Measurements from ENCODE around the gene PLXNB2. TPM values are rescaled to one million over a fixed set of nuclear protein-coding genes. Genes with fewer than 3 reads are reported as not detected.
A peak's percentile ranks its signal among the peaks of the same experiment; 100 is the strongest.

Gene PLXNB2
- polyA plus RNA-seq, 3 donors from 2014 or later = 1.1 to 1.6 TPM; not detected in 1

DNA sequence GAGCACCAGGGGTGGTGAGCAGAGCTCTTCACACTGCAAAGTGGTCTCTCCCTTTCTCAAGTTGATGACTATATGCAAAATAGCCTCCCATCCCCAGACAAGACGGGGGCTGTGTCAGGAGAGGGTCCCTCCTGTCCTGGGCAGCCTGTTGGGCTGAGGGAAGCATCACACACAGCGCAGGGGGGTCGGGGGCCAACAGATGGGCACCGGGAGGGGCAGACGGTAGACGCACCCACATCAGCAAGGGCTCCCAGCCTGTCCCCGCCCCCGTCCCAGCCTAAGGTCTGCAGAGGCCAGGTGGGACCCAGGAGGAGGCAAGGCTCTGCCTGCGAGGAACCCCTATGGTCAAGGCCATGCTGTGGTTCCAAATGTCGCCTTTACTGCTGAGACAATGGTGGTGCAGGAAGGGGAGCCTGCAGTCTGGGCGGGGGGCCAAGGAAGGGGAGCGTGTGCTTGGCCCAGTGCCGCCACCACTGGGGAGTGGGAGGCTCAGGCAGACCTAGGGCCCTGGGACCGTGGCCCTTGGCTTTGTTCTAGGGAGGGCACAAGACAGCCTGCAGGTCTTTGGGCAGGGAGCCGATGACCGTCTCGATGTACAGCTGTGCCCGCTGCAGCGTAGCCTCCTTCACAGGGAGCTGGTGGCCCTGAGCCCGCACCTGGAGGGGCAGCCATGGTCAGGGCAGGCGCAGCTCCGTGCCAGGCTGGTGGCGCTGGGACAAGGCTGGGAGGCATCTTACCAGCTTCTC, 4.3 kb upstream of the PLXNB2 start:
- peaks cover 0 to 1% (median 0%) of the 10 kb centered on the region in 3 donors for H3K27me3 Mint-ChIP-seq (ENCODE audit: low read depth in 3 of 3)
- H3K4me3 Mint-ChIP-seq = no peak overlapping the region
- H3K27ac Mint-ChIP-seq = no peak overlapping the region
- no peaks in the 10 kb centered on the region for H3K9me3 Mint-ChIP-seq
- no peak for DNase-seq
- peaks cover 14 to 16% of the 10 kb centered on the region in 2 donors for H3K4me1 Mint-ChIP-seq
- H3K36me3 Mint-ChIP-seq = no peaks in the 10 kb centered on the region

DNA sequence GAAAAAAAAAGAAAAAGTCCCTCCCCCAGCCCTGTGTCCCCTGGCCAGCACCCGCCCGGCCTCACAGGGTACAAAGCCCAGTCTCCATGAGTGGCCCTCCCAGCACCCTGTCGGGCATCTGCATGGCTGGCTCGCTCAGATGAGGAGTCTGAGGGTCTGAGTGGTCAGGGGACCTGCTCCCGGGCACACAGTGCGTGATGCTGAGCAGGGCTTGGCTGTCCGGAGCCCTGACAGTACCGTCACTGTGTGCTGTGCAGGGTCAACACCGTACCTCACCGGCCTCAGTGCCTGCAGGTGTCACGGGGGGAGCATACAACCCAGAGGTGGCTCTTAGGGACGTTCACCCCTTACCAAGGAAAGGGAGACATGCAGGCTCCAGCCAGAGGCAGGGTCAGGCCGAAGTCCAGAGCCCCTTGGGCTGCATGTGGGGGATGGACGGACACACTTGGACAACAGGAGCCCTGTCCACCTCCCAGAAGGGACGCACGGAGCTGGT, 3.6 kb upstream of the PLXNB2 start:
- Mint-ChIP-seq H3K9me3 (no peaks in the 10 kb centered on the region), H3K36me3 (no peaks in the 10 kb centered on the region), H3K4me1 (peaks cover 14 to 16% of the 10 kb centered on the region in 2 donors), H3K27me3 (ENCODE audit: low read depth in 3 of 3) (peaks cover 0 to 3% (median 1%) of the 10 kb centered on the region in 3 donors), H3K27ac (no peak overlapping the region), H3K4me3 (no peak overlapping the region)
- no peak for DNase-seq

DNA sequence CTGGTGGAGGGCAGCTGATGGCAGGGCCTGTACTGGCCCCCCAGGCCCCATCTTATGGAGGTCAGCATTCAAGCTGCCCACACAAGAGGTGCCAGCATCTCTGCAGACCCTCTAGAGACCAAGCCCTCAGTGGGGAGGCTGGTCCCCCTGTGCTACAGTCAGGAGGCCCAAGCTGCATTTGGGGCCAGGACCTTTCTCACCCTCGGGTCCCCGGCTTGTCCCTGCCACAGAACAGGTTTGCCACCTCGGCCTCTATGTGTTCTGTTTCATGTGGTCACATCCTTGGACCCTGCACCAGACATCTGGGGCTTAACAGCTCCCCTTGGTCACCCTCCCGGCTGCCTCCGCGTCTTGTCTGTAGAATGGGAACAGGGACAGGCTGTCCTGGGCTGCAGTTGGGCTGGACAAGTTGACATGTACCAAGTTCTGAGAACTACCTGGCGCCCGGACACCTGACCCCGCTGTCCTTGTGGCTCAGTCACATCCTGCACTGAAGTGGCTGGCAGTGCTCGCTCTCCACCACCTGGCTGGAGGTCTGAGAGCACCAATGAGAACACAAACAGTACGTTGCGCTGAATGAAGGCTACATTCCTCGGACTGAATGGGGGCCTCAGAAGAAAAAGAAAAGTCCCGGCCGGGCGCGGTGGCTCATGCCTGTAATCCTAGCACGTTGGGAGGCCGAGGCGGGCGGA, 2.7 kb upstream of the PLXNB2 start:
- DNase-seq = no peak
- no peaks in the 10 kb centered on the region for H3K36me3 Mint-ChIP-seq

DNA sequence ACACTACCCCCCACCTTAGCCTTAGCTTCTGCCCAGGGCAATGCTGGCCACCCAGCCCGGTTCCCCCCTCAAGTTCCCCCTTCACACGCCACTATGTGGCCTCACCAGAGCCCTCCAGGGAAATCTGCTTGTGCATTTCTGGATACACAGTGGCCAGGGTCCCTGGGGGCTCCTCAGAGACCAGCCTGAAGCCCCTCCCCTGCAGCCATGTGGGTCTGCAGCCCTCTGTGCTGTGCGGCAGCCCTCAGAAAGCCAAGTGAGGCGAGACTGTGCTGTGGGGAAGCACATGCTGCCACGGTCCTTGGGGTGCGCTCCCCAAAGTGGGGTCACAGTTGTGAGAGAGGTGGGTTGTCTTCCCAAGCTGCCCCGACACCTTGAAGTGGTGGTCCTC, 2.1 kb upstream of the PLXNB2 start:
- Mint-ChIP-seq H3K4me3 (no peak overlapping the region), H3K9me3 (no peaks in the 10 kb centered on the region), H3K27me3 (ENCODE audit: low read depth in 3 of 3) (peaks cover 0 to 3% (median 1%) of the 10 kb centered on the region in 3 donors), H3K4me1 (peaks cover 6 to 10% of the 10 kb centered on the region in 2 donors), H3K36me3 (no peaks in the 10 kb centered on the region), H3K27ac (no peak overlapping the region)
- DNase-seq = no peak

More for the DNA sequence above, 2.7 kb upstream of the PLXNB2 start:
- H3K9me3 Mint-ChIP-seq = no peaks in the 10 kb centered on the region
- H3K27me3 Mint-ChIP-seq (ENCODE audit: low read depth in 3 of 3) = peaks cover 0 to 3% (median 1%) of the 10 kb centered on the region in 3 donors
- no peak overlapping the region for H3K4me3 Mint-ChIP-seq
- H3K4me1 Mint-ChIP-seq = peaks cover 9 to 12% of the 10 kb centered on the region in 2 donors
- peak overlapping the region in 1 of 6 donors; percentile 41 for H3K27ac Mint-ChIP-seq

DNA sequence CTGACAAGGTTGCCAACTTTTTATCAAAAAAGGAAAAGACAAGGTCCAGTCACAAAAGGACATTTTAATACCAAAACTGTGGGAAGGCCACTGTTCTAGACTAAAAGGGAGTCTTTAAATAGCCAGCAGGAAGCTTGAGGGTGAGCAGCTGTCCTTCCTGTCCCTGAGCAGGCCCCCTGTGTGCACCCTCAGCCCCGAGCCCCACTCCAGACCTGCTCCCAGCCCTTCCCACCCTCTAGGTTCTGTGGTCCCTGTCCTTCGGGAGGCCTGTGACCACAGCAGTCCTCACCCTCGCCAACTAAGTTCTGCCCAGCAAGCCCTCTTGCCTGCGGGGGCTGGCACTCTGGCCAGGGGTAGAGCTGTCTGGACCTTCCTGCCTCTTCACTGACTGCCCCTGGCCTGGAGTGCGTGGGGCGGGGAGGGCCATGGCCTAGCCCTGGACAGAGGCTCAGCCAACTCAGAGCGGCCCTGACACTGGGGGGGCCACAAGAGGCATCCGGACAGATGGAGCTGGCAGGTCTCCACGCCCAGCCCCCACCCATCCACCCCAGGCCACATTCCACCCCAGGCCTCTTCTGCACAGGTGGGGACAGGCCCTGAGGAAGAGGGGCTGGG, 1.6 kb upstream of the PLXNB2 start:
- Mint-ChIP-seq H3K4me1 (peaks cover 1 to 5% of the 10 kb centered on the region in 2 donors), H3K36me3 (no peaks in the 10 kb centered on the region), H3K9me3 (no peaks in the 10 kb centered on the region), H3K4me3 (peak overlapping the region in 2 of 5 donors; percentile 18 to 59), H3K27me3 (ENCODE audit: low read depth in 3 of 3) (peaks cover 0 to 3% (median 2%) of the 10 kb centered on the region in 3 donors), H3K27ac (peak overlapping the region in 1 of 6 donors; percentile 64)
- DNase-seq = no peak

GRCh38 chr22:50308597-50308935, 1.1 kb upstream of the PLXNB2 start:
- H3K27ac Mint-ChIP-seq = peak overlapping the region in 1 of 6 donors; percentile 64
- DNase-seq = no peak

GRCh38 chr22:50307890-50308596, 597 bp upstream of the PLXNB2 start:
- Mint-ChIP-seq H3K9me3 (no peaks in the 10 kb centered on the region), H3K4me3 (peak overlapping the region in 2 of 5 donors; percentile 49 to 50), H3K36me3 (no peaks in the 10 kb centered on the region), H3K4me1 (peaks cover 0 to 3% of the 10 kb centered on the region in 2 donors), H3K27me3 (ENCODE audit: low read depth in 3 of 3) (peaks cover 0 to 3% (median 2%) of the 10 kb centered on the region in 3 donors), H3K27ac (no peak overlapping the region)
- no peak for DNase-seq

More at GRCh38 chr22:50308597-50308935, 1.1 kb upstream of the PLXNB2 start:
- peaks cover 0 to 3% of the 10 kb centered on the region in 2 donors for H3K4me1 Mint-ChIP-seq
- H3K4me3 Mint-ChIP-seq = peak overlapping the region in 4 of 5 donors; percentile 5 to 59 (median 27)
- no peaks in the 10 kb centered on the region for H3K9me3 Mint-ChIP-seq
- H3K27me3 Mint-ChIP-seq (ENCODE audit: low read depth in 3 of 3) = peaks cover 0 to 3% (median 2%) of the 10 kb centered on the region in 3 donors
- no peaks in the 10 kb centered on the region for H3K36me3 Mint-ChIP-seq

GRCh38 chr22:50305923-50306566, 1.4 kb downstream of the PLXNB2 start:
- Mint-ChIP-seq H3K27ac (no peak overlapping the region), H3K4me1 (peaks cover 0 to 3% of the 10 kb centered on the region in 2 donors), H3K4me3 (peak overlapping the region in 4 of 5 donors; percentile 7 to 41 (median 20))

GRCh38 chr22:50305393-50305922, 2.0 kb downstream of the PLXNB2 start:
- no peaks in the 10 kb centered on the region for H3K36me3 Mint-ChIP-seq
- DNase-seq = no peak
- no peak overlapping the region for H3K27ac Mint-ChIP-seq
- H3K27me3 Mint-ChIP-seq (ENCODE audit: low read depth in 3 of 3) = peaks cover 2 to 6% (median 3%) of the 10 kb centered on the region in 3 donors
- H3K4me1 Mint-ChIP-seq = peaks cover 0 to 3% of the 10 kb centered on the region in 2 donors
- H3K9me3 Mint-ChIP-seq = no peaks in the 10 kb centered on the region
- no peak overlapping the region for H3K4me3 Mint-ChIP-seq

More at GRCh38 chr22:50305923-50306566, 1.4 kb downstream of the PLXNB2 start:
- DNase-seq = no peak
- peaks cover 2 to 4% (median 3%) of the 10 kb centered on the region in 3 donors for H3K27me3 Mint-ChIP-seq (ENCODE audit: low read depth in 3 of 3)
- no peaks in the 10 kb centered on the region for H3K36me3 Mint-ChIP-seq
- H3K9me3 Mint-ChIP-seq = no peaks in the 10 kb centered on the region

GRCh38 chr22:50304528-50305392, 2.7 kb downstream of the PLXNB2 start:
- Mint-ChIP-seq H3K36me3 (no peaks in the 10 kb centered on the region), H3K4me3 (peak overlapping the region in 1 of 5 donors; percentile 6), H3K9me3 (no peaks in the 10 kb centered on the region), H3K27ac (no peak overlapping the region), H3K4me1 (peaks cover 0 to 3% of the 10 kb centered on the region in 2 donors), H3K27me3 (ENCODE audit: low read depth in 3 of 3) (peaks cover 2 to 6% (median 3%) of the 10 kb centered on the region in 3 donors)
- DNase-seq = no peak

DNA sequence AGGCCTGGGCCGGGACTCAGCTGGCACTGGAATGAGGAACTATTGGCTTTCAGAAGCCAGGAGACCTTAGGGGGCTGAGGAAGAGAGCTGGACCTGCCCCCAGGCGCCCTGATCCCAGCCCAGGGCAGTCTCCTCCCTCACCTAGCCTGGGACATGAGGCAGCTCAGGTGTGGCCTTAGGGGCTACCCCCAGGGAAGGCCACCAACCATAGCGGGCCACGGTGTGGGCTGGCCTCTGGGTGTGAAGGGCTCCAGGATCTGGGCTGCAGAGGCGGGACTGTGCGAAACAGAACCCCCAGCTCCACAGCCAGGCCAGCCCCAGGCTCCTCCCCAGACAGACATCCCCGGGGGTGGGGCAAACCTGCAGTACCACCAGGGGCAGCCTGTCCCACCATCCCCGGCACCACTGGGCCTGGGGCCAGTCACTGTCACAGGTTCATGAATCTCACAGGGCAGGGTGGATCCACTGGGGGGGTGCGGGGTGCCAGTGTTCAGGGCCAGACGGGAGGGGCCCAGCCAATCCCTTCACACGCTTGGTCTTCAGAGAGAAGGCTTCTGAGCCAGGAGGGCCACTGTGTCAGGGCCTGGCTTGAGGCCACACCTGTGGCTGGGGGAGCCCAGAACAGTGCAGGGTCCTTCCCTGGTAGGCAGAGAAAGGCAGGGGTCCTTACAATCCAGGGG, 3.5 kb downstream of the PLXNB2 start:
- DNase-seq = no peak
- Mint-ChIP-seq H3K4me1 (peaks cover 0 to 3% of the 10 kb centered on the region in 2 donors), H3K27ac (no peak overlapping the region), H3K4me3 (no peak overlapping the region), H3K9me3 (no peaks in the 10 kb centered on the region), H3K27me3 (ENCODE audit: low read depth in 3 of 3) (peaks cover 2 to 6% (median 3%) of the 10 kb centered on the region in 3 donors), H3K36me3 (no peaks in the 10 kb centered on the region)

DNA sequence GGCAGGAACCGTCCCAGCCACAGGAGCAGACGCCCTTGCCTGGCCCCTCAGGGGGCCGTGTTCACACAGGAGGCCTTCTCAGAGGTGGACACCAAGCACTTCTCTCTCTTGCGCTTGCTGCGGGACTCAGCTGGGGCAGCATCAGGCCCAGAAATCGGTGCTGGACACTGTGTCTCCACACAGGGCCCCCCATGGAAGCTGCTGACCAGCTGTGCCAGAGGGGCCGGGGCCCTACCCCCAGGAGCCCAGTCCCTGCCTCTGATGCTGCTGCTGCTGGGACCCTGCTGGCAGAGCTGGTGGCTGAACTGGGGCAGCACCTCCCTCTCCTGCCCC, 4.0 kb downstream of the PLXNB2 start:
- Mint-ChIP-seq H3K9me3 (no peaks in the 10 kb centered on the region), H3K4me1 (no peaks in the 10 kb centered on the region), H3K27me3 (ENCODE audit: low read depth in 3 of 3) (peaks cover 2 to 6% (median 3%) of the 10 kb centered on the region in 3 donors), H3K4me3 (no peak overlapping the region), H3K27ac (no peak overlapping the region), H3K36me3 (no peaks in the 10 kb centered on the region)
- DNase-seq = no peak

All from immature natural killer cell (primary cell).